Esophagus squamous epithelium (tissue), 5 donors: ENCODE measurements around the gene FAM227A. TPM values are rescaled to one million over a fixed set of nuclear protein-coding genes. Genes with fewer than 3 reads are reported as not detected.
"Not testable (repeated sequence)": the region's sequence is repeated elsewhere in the genome, so short reads cannot be mapped to it uniquely, and the experiment has no call there.

Experiments used
- DNase-seq: peaks from one replicate; lab custom pipeline; 2025; lab: John Stamatoyannopoulos, UW
- H3K27ac ChIP-seq, 4 donors: fragments of 200-600 bp; sonication (generic); one replicate each; pipeline ENCODE4 v1.5.1; 2016 to 2019; ENCODE audit warnings: mild to moderate bottlenecking in 1 of 4
- H3K27me3 ChIP-seq, 4 donors: fragments of 200-600 bp; sonication (generic); 1 replicate in 3 of 4; 2 replicates in 1 of 4; pipeline versions ENCODE4 v1.5.1 to v1.6.0; 2017 to 2021; ENCODE audit warnings: antibody characterized with exemption in 1 of 4
- H3K36me3 ChIP-seq, 3 donors: fragments of 200-600 bp; sonication (generic); one replicate each; pipeline ENCODE4 v1.5.1; 2016 to 2019
- H3K4me1 ChIP-seq, 3 donors: fragments of 200-600 bp; sonication (generic); one replicate each; pipeline ENCODE4 v1.5.1; 2017 to 2019
- H3K4me3 ChIP-seq, 4 donors: fragments of 200-600 bp; sonication (generic); 1 replicate in 3 of 4; 2 replicates in 1 of 4; pipeline ENCODE4 v1.5.1; 2016 to 2019; ENCODE audit warnings: mild to moderate bottlenecking in 2 of 4, moderate library complexity in 1 of 4
- H3K9me3 ChIP-seq, 3 donors: fragments of 200-600 bp; sonication (generic); one replicate each; pipeline ENCODE4 v1.5.1; 2016 to 2019
- POLR2A ChIP-seq, 4 donors: fragments of 450-650 bp; IDR thresholded peaks; one replicate each; pipeline ENCODE4 v1.6.1; 2017; ENCODE audit warnings: antibody characterized with exemption in 4 of 4, mild to moderate bottlenecking in 4 of 4, moderate library complexity in 3 of 4
- WGBS, 2 donors: methylation state at CpG; one replicate each; pipeline ENCODE4 v1.1.5; 2018; 5-methylcytosine and 5-hydroxymethylcytosine counted together
- intact Hi-C: fragments of 100-400 bp; cut with DNase I; formaldehyde crosslinking; loops from one replicate; pipeline ENCODE4 v1.15.0; 2022
- total RNA-seq, 4 donors: library from RNA; depleted of rRNA; stranded (reverse); fragments of >200 nt; gene quantifications; one replicate each; pipeline ENCODE4 v1.1.0, GENCODE V29; 2016
- TF ChIP-seq, protein P1 (sequence below), 6 experiments: fragments of 450-650 bp in 4 of 6; fragments of 200-600 bp in 2 of 6; sonication (generic) in 2 of 6; IDR thresholded peaks; one replicate each; pipeline ENCODE4 v1.5.1; 2016 to 2019; ENCODE audit warnings: antibody characterized with exemption in 6 of 6, mild to moderate bottlenecking in 4 of 6, moderate library complexity in 4 of 6
- donor health status: DM: yes; HTN: yes; CAD: no.

Gene FAM227A
- total RNA-seq, 4 donors from 2014 or later: 0.04 to 1.0 (median 0.12) TPM

GRCh38 chr22:38608992-38609750 lies 47.0 kb downstream of the FAM227A start:
- Histone ChIP-seq H3K9me3 (no peaks in the 10 kb centered on the region), H3K27me3 (no peaks in the 10 kb centered on the region), H3K36me3 (no peaks in the 10 kb centered on the region), H3K27ac (no peak overlapping the region), H3K4me3 (no peak overlapping the region), H3K4me1 (peaks cover 0 to 13% (median 0%) of the 10 kb centered on the region in 3 donors)
- intact Hi-C loops: no loop called here
- WGBS, 2 donors: 86 to 90% methylated on average over 13 of the region's 13 CpGs
- DNase-seq: no peak
- TF ChIP-seq, protein P1, sequence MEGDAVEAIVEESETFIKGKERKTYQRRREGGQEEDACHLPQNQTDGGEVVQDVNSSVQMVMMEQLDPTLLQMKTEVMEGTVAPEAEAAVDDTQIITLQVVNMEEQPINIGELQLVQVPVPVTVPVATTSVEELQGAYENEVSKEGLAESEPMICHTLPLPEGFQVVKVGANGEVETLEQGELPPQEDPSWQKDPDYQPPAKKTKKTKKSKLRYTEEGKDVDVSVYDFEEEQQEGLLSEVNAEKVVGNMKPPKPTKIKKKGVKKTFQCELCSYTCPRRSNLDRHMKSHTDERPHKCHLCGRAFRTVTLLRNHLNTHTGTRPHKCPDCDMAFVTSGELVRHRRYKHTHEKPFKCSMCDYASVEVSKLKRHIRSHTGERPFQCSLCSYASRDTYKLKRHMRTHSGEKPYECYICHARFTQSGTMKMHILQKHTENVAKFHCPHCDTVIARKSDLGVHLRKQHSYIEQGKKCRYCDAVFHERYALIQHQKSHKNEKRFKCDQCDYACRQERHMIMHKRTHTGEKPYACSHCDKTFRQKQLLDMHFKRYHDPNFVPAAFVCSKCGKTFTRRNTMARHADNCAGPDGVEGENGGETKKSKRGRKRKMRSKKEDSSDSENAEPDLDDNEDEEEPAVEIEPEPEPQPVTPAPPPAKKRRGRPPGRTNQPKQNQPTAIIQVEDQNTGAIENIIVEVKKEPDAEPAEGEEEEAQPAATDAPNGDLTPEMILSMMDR (IDR thresholded peaks at IDR 0.05): no peak
- no peak for TF ChIP-seq POLR2A (IDR thresholded peaks at IDR 0.05)

GRCh38 chr22:38607680-38608079 lies 48.5 kb downstream of the FAM227A start:
- Histone ChIP-seq H3K4me1 (peaks cover 0 to 12% (median 0%) of the 10 kb centered on the region in 3 donors), H3K27ac (no peak overlapping the region), H3K27me3 (no peaks in the 10 kb centered on the region), H3K36me3 (no peaks in the 10 kb centered on the region), H3K4me3 (no peak overlapping the region), H3K9me3 (no peaks in the 10 kb centered on the region)
- TF ChIP-seq, protein P1 (IDR thresholded peaks at IDR 0.05): no peak
- no peak for TF ChIP-seq POLR2A (IDR thresholded peaks at IDR 0.05)
- DNase-seq: no peak
- WGBS, 2 donors: 85 to 87% methylated on average over 3 of the region's 3 CpGs
- intact Hi-C loops: no loop called here

DNA sequence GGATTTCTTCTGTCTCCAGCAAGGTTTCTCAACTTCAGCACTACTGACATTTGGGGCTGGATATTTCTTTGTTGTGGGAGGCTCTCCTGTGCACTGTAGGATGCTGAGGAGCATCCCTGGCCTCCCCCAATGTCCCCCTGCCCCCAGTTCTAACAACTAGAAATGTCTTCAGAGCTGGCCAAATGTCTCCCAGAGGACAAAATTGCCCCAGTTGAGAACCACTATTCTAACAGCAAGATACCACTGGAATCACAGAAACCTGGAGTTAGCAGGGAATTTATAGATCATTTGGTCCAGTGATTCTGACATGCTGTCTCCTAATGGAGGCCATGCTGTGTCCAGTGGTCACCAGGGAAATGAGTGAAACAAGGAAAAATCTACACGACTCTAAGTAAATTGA lies 54.0 kb downstream of the FAM227A start:
- H3K36me3 ChIP-seq: no peaks in the 10 kb centered on the region
- TF ChIP-seq, protein P1 (IDR thresholded peaks at IDR 0.05): no peak
- TF ChIP-seq POLR2A (IDR thresholded peaks at IDR 0.05): no peak
- no peak for DNase-seq
- H3K4me3 ChIP-seq: no peak overlapping the region
- no peak overlapping the region for H3K27ac ChIP-seq
- peaks cover 0 to 7% (median 0%) of the 10 kb centered on the region in 3 donors for H3K4me1 ChIP-seq
- 75 to 91% methylated on average over 1 of the region's 1 CpG for WGBS, 2 donors
- H3K9me3 ChIP-seq: no peaks in the 10 kb centered on the region
- intact Hi-C loops: no loop called here
- H3K27me3 ChIP-seq: no peaks in the 10 kb centered on the region

GRCh38 chr22:38601221-38601764 lies 54.9 kb downstream of the FAM227A start:
- WGBS, 2 donors: 72 to 88% methylated on average over 2 of the region's 2 CpGs
- no peaks in the 10 kb centered on the region for H3K36me3 ChIP-seq
- no peaks in the 10 kb centered on the region for H3K27me3 ChIP-seq
- no peak for DNase-seq
- intact Hi-C loops: no loop called here
- no peak for TF ChIP-seq POLR2A (IDR thresholded peaks at IDR 0.05)
- TF ChIP-seq, protein P1 (IDR thresholded peaks at IDR 0.05): no peak
- no peaks in the 10 kb centered on the region for H3K9me3 ChIP-seq
- H3K27ac ChIP-seq: no peak overlapping the region
- H3K4me1 ChIP-seq: peaks cover 0 to 2% (median 0%) of the 10 kb centered on the region in 3 donors
- H3K4me3 ChIP-seq: no peak overlapping the region

GRCh38 chr22:38599466-38599865 lies 56.7 kb downstream of the FAM227A start:
- no peaks in the 10 kb centered on the region for H3K36me3 ChIP-seq
- H3K4me3 ChIP-seq: no peak overlapping the region
- H3K4me1 ChIP-seq: no peaks in the 10 kb centered on the region
- intact Hi-C loops: no loop called here
- H3K27ac ChIP-seq: no peak overlapping the region
- H3K9me3 ChIP-seq: no peaks in the 10 kb centered on the region
- TF ChIP-seq, protein P1 (IDR thresholded peaks at IDR 0.05): no peak
- no peak for TF ChIP-seq POLR2A (IDR thresholded peaks at IDR 0.05)
- 90 to 91% methylated on average over 7 to 10 of the region's 10 CpGs for WGBS, 2 donors
- H3K27me3 ChIP-seq: no peaks in the 10 kb centered on the region
- DNase-seq: no peak

DNA sequence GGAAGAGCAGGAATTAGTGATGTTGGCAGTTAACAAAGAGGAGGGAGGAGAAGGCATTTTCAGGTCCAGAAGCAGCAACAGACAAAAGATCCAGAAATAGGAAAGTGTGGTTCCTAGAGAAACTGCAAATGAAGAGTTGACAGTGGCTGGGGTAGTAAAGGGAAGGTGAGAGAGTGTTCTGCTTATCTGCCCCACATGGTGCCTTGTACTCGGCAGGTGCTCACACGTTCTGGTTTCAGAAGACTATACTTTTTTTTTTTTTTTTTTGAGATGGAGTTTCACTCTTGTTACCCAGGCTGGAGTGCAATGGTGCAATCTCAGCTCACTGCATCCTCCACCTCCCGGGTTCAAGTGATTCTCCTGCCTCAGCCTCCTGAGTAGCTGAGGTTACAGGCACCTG lies 73.3 kb downstream of the FAM227A start:
- H3K4me3 ChIP-seq, intact Hi-C loops, H3K27ac ChIP-seq, H3K27me3 ChIP-seq, H3K4me1 ChIP-seq, DNase-seq, H3K9me3 ChIP-seq, H3K36me3 ChIP-seq: not testable (repeated sequence)
- WGBS, 2 donors: 71 to 95% methylated on average over 3 of the region's 3 CpGs
